GDM1 (cell line): Measurements from ENCODE around the gene MCTP1.
"Not testable (repeated sequence)": the region's sequence is repeated elsewhere in the genome, so short reads cannot be mapped to it uniquely, and the experiment has no call there.

Experiments
- DNase-seq: peaks from one replicate; lab custom pipeline; 2025; lab: John Stamatoyannopoulos, UW

The MCTP1 gene

GRCh38 chr5:95251185-95251584 lies 33.7 kb downstream of the MCTP1 start:
- no peak for DNase-seq

- no peak for DNase-seq
Observed at GRCh38 chr5:95244479-95244878, 40.4 kb downstream of the MCTP1 start.

GRCh38 chr5:95241635-95242034 lies 43.3 kb downstream of the MCTP1 start:
- DNase-seq = no peak

- DNase-seq = no peak
Observed at GRCh38 chr5:95241161-95241560, 43.7 kb downstream of the MCTP1 start.

- DNase-seq = no peak
Observed at GRCh38 chr5:95238560-95239325, 46.2 kb downstream of the MCTP1 start.

- no peak for DNase-seq
Observed at GRCh38 chr5:95237324-95237723, 47.6 kb downstream of the MCTP1 start.

GRCh38 chr5:95235439-95235982 lies 49.4 kb downstream of the MCTP1 start:
- DNase-seq = no peak

- DNase-seq = no peak
Observed at GRCh38 chr5:95229646-95230045, 55.2 kb downstream of the MCTP1 start.

- DNase-seq = no peak
Observed at GRCh38 chr5:95224701-95225459, 60.0 kb downstream of the MCTP1 start.

GRCh38 chr5:95223566-95224258 lies 61.2 kb downstream of the MCTP1 start:
- no peak for DNase-seq

GRCh38 chr5:95222836-95223235 lies 62.1 kb downstream of the MCTP1 start:
- no peak for DNase-seq

- no peak for DNase-seq
Observed at GRCh38 chr5:95221234-95221633, 63.7 kb downstream of the MCTP1 start.

- DNase-seq = no peak
Observed at GRCh38 chr5:95220381-95220780, 64.5 kb downstream of the MCTP1 start.

GRCh38 chr5:95219411-95219810 lies 65.5 kb downstream of the MCTP1 start:
- DNase-seq = no peak

GRCh38 chr5:95217881-95218280 lies 67.0 kb downstream of the MCTP1 start:
- DNase-seq = no peak

- DNase-seq = no peak
Observed at GRCh38 chr5:95217351-95217750, 67.5 kb downstream of the MCTP1 start.

- DNase-seq = no peak
Observed at GRCh38 chr5:95216136-95216955, 68.5 kb downstream of the MCTP1 start.

- DNase-seq = not testable (repeated sequence)
Observed at GRCh38 chr5:95207811-95208210, 77.1 kb downstream of the MCTP1 start.

- no peak for DNase-seq
Observed at GRCh38 chr5:95194856-95195255, 90.0 kb downstream of the MCTP1 start.

GRCh38 chr5:95191330-95191729 lies 93.6 kb downstream of the MCTP1 start:
- DNase-seq = no peak

GRCh38 chr5:95184924-95185323 lies 100.0 kb downstream of the MCTP1 start:
- DNase-seq = no peak

- no peak for DNase-seq
Observed at GRCh38 chr5:95181644-95182043, 103.2 kb downstream of the MCTP1 start.
